Measurements from ENCODE around the gene ZBTB20. TPM values are rescaled to one million over a fixed set of nuclear protein-coding genes. Genes with fewer than 3 reads are reported as not detected.

Gene ZBTB20
- total and polyA plus RNA-seq, 2 donors (not counting 1 experiment from before 2014, with no cell fraction given), result 4.0 to 22.5 TPM

GRCh38 chr3:115092220-115092791 lies 54.8 kb downstream of the ZBTB20 start:
- TF ChIP-seq CTCF (conservative IDR thresholded peaks at IDR 0.05 in 1 of 2, IDR thresholded peaks at IDR 0.05 in 1 of 2; ENCODE audit: low read depth in 1 of 2, low read length in 2 of 2), result peak; percentile 90 to 94
- TF ChIP-seq EZH2 (IDR thresholded peaks at IDR 0.05; ENCODE audit: low read length, missing control alignments), result no peak
- no peaks in the 10 kb centered on the region for H3K27me3 ChIP-seq (ENCODE audit: control insufficient read depth, insufficient read depth, low read length)
- H3K27ac ChIP-seq (ENCODE audit: insufficient read depth, low read length), result no peak overlapping the region
- no peaks in the 10 kb centered on the region for H3K4me1 ChIP-seq (ENCODE audit: control insufficient read depth, extremely low read depth, insufficient read depth, low read length)
- H3K36me3 ChIP-seq (ENCODE audit: control insufficient read depth, insufficient read depth, low read length), result no peaks in the 10 kb centered on the region
- H3K79me2 ChIP-seq (ENCODE audit: control insufficient read depth, insufficient read depth, low read length), result no peaks in the 10 kb centered on the region
- no peak overlapping the region for H2AFZ ChIP-seq (ENCODE audit: low read length)
- no peaks in the 10 kb centered on the region for H4K20me1 ChIP-seq (ENCODE audit: control insufficient read depth, extremely low read depth, insufficient read depth, low read length)
- no peak overlapping the region for H3K9ac ChIP-seq (ENCODE audit: insufficient read depth, low read length)
- H3K9me3 ChIP-seq (ENCODE audit: control insufficient read depth, insufficient read depth, low read depth, low read length), result no peaks in the 10 kb centered on the region
- H3K4me3 ChIP-seq (replicated peaks in 1 of 4; ENCODE audit: control extremely low read depth in 1 of 4, insufficient read depth in 1 of 4, low read depth in 3 of 4, low read length in 4 of 4), result no peak overlapping the region
- peak; percentile 62 to 73 for DNase-seq (ENCODE audit: low read depth in 2 of 2)
- H3K4me2 ChIP-seq (ENCODE audit: extremely low read depth, insufficient read depth, low read length), result no peak overlapping the region

GRCh38 chr3:115090712-115091111 lies 56.4 kb downstream of the ZBTB20 start:
- H3K9me3 ChIP-seq (ENCODE audit: control insufficient read depth, insufficient read depth, low read depth, low read length), result no peaks in the 10 kb centered on the region
- H3K4me1 ChIP-seq (ENCODE audit: control insufficient read depth, extremely low read depth, insufficient read depth, low read length), result no peaks in the 10 kb centered on the region
- H2AFZ ChIP-seq (ENCODE audit: low read length), result no peak overlapping the region
- H3K9ac ChIP-seq (ENCODE audit: insufficient read depth, low read length), result no peak overlapping the region
- no peak overlapping the region for H3K27ac ChIP-seq (ENCODE audit: insufficient read depth, low read length)
- H4K20me1 ChIP-seq (ENCODE audit: control insufficient read depth, extremely low read depth, insufficient read depth, low read length), result no peaks in the 10 kb centered on the region
- no peak for DNase-seq (ENCODE audit: low read depth in 2 of 2)
- no peak overlapping the region for H3K4me2 ChIP-seq (ENCODE audit: extremely low read depth, insufficient read depth, low read length)
- no peak overlapping the region for H3K4me3 ChIP-seq (replicated peaks in 1 of 4; ENCODE audit: control extremely low read depth in 1 of 4, insufficient read depth in 1 of 4, low read depth in 3 of 4, low read length in 4 of 4)
- no peaks in the 10 kb centered on the region for H3K27me3 ChIP-seq (ENCODE audit: control insufficient read depth, insufficient read depth, low read length)
- no peaks in the 10 kb centered on the region for H3K36me3 ChIP-seq (ENCODE audit: control insufficient read depth, insufficient read depth, low read length)
- TF ChIP-seq EZH2 (IDR thresholded peaks at IDR 0.05; ENCODE audit: low read length, missing control alignments) (no peak), CTCF (conservative IDR thresholded peaks at IDR 0.05 in 1 of 2, IDR thresholded peaks at IDR 0.05 in 1 of 2; ENCODE audit: low read depth in 1 of 2, low read length in 2 of 2) (no peak)
- no peaks in the 10 kb centered on the region for H3K79me2 ChIP-seq (ENCODE audit: control insufficient read depth, insufficient read depth, low read length)

- no peak for DNase-seq (ENCODE audit: low read depth in 2 of 2)
- no peak overlapping the region for H3K27ac ChIP-seq (ENCODE audit: insufficient read depth, low read length)
- no peak for TF ChIP-seq EZH2 (IDR thresholded peaks at IDR 0.05; ENCODE audit: low read length, missing control alignments)
- no peak for TF ChIP-seq CTCF (conservative IDR thresholded peaks at IDR 0.05 in 1 of 2, IDR thresholded peaks at IDR 0.05 in 1 of 2; ENCODE audit: low read depth in 1 of 2, low read length in 2 of 2)
- no peak overlapping the region for H3K4me2 ChIP-seq (ENCODE audit: extremely low read depth, insufficient read depth, low read length)
- no peak overlapping the region for H3K9ac ChIP-seq (ENCODE audit: insufficient read depth, low read length)
- no peaks in the 10 kb centered on the region for H3K9me3 ChIP-seq (ENCODE audit: control insufficient read depth, insufficient read depth, low read depth, low read length)
- no peaks in the 10 kb centered on the region for H4K20me1 ChIP-seq (ENCODE audit: control insufficient read depth, extremely low read depth, insufficient read depth, low read length)
- H3K79me2 ChIP-seq (ENCODE audit: control insufficient read depth, insufficient read depth, low read length), result no peaks in the 10 kb centered on the region
- H3K27me3 ChIP-seq (ENCODE audit: control insufficient read depth, insufficient read depth, low read length), result no peaks in the 10 kb centered on the region
- no peak overlapping the region for H3K4me3 ChIP-seq (replicated peaks in 1 of 4; ENCODE audit: control extremely low read depth in 1 of 4, insufficient read depth in 1 of 4, low read depth in 3 of 4, low read length in 4 of 4)
- no peaks in the 10 kb centered on the region for H3K4me1 ChIP-seq (ENCODE audit: control insufficient read depth, extremely low read depth, insufficient read depth, low read length)
- no peaks in the 10 kb centered on the region for H3K36me3 ChIP-seq (ENCODE audit: control insufficient read depth, insufficient read depth, low read length)
- H2AFZ ChIP-seq (ENCODE audit: low read length), result no peak overlapping the region
Observed at GRCh38 chr3:115089481-115089880, 57.6 kb downstream of the ZBTB20 start.
